Liver (tissue), 9 donors: Measurements from ENCODE around the gene SH2D4B. TPM values are rescaled to one million over a fixed set of nuclear protein-coding genes. Genes with fewer than 3 reads are reported as not detected.

Experiments used
- DNase-seq: peaks from one replicate; pipeline ENCODE4 v3.0.0-alpha.2; 2017; ENCODE audit warnings: low spot score
- H3K27ac ChIP-seq, 2 donors: one replicate each; pipeline ENCODE4 v1.7.0; 2013; ENCODE audit warnings: inconsistent platforms in 2 of 2, low read length in 2 of 2, control low read depth in 1 of 2, low read depth in 1 of 2, mild to moderate bottlenecking in 1 of 2
- H3K27me3 ChIP-seq, 4 donors: one replicate each; pipeline versions ENCODE4 v1.6.1 to v1.7.0; 2013; ENCODE audit warnings: low read length in 3 of 4, inconsistent platforms in 1 of 4, mild to moderate bottlenecking in 1 of 4, moderate library complexity in 1 of 4; ENCODE audit not compliant: control insufficient read depth in 4 of 4, insufficient read depth in 4 of 4
- H3K36me3 ChIP-seq, 4 donors: one replicate each; pipeline versions ENCODE4 v1.6.1 to v1.7.0; 2013; ENCODE audit warnings: low read length in 3 of 4, mild to moderate bottlenecking in 3 of 4, low read depth in 1 of 4, moderate library complexity in 1 of 4; ENCODE audit not compliant: control insufficient read depth in 4 of 4, insufficient read depth in 3 of 4
- H3K4me1 ChIP-seq, 4 donors: one replicate each; pipeline versions ENCODE4 v1.6.1 to v1.7.0; 2013; ENCODE audit warnings: low read length in 3 of 4, mild to moderate bottlenecking in 3 of 4, moderate library complexity in 1 of 4; ENCODE audit not compliant: control insufficient read depth in 4 of 4, insufficient read depth in 4 of 4
- H3K4me3 ChIP-seq, 3 donors: one replicate each; pipeline versions ENCODE4 v1.6.1 to v1.7.0; 2013; ENCODE audit warnings: low read length in 3 of 3, control low read depth in 1 of 3, low read depth in 1 of 3, mild to moderate bottlenecking in 1 of 3
- H3K9ac ChIP-seq, 2 donors: one replicate each; pipeline ENCODE4 v1.7.0; 2013; ENCODE audit warnings: low read length in 2 of 2, mild to moderate bottlenecking in 2 of 2, moderate library complexity in 2 of 2, control low read depth in 1 of 2, low read depth in 1 of 2
- H3K9me3 ChIP-seq, 4 donors: one replicate each; pipeline versions ENCODE4 v1.6.1 to v1.7.0; 2013; ENCODE audit warnings: low read length in 3 of 4; ENCODE audit not compliant: control insufficient read depth in 4 of 4
- ATF3 ChIP-seq: IDR thresholded peaks from 2 replicates; pipeline ENCODE4 v1.6.1; 2016; ENCODE audit warnings: antibody characterized with exemption
- CTCF ChIP-seq: fragments of 150-350 bp; IDR thresholded peaks from 2 replicates; pipeline ENCODE4 v1.5.1; 2017; ENCODE audit warnings: improper control_type of control experiment, low read depth, low read length; ENCODE audit not compliant: missing input control
- EGR1 ChIP-seq, 2 donors: IDR thresholded peaks; 2 replicates each; pipeline ENCODE4 v1.6.1; 2016 to 2018; ENCODE audit warnings: antibody characterized with exemption in 2 of 2, low read depth in 2 of 2
- FOXA1 ChIP-seq: IDR thresholded peaks from 2 replicates; pipeline ENCODE4 v1.6.1; 2016; ENCODE audit warnings: antibody characterized with exemption
- FOXA2 ChIP-seq: IDR thresholded peaks from 2 replicates; pipeline ENCODE4 v1.6.1; 2016; ENCODE audit warnings: antibody characterized with exemption
- GABPA ChIP-seq, 2 donors: IDR thresholded peaks in 1 of 2; conservative IDR thresholded peaks in 1 of 2; 2 replicates each; pipeline ENCODE4 v1.6.1; 2016; ENCODE audit warnings: antibody characterized with exemption in 2 of 2, mild to moderate bottlenecking in 1 of 2, moderate library complexity in 1 of 2
- HNF4A ChIP-seq, 2 donors: conservative IDR thresholded peaks; 2 replicates each; pipeline ENCODE4 v1.6.1; 2016; ENCODE audit warnings: antibody characterized with exemption in 2 of 2, mild to moderate bottlenecking in 2 of 2
- HNF4G ChIP-seq: IDR thresholded peaks from 2 replicates; pipeline ENCODE4 v1.6.1; 2016; ENCODE audit warnings: antibody characterized with exemption
- JUND ChIP-seq, 2 donors: IDR thresholded peaks; 2 replicates each; pipeline ENCODE4 v1.6.1; 2016; ENCODE audit warnings: antibody characterized with exemption in 2 of 2
- MAX ChIP-seq: IDR thresholded peaks from 2 replicates; pipeline ENCODE4 v1.6.1; 2016; ENCODE audit warnings: antibody characterized with exemption
- NR2F2 ChIP-seq: IDR thresholded peaks from 2 replicates; pipeline ENCODE4 v1.6.1; 2016; ENCODE audit warnings: antibody characterized with exemption
- RAD21 ChIP-seq, 2 donors: IDR thresholded peaks; 2 replicates each; pipeline ENCODE4 v1.6.1; 2016; ENCODE audit warnings: antibody characterized with exemption in 2 of 2, mild to moderate bottlenecking in 2 of 2
- REST ChIP-seq: IDR thresholded peaks from 2 replicates; pipeline ENCODE4 v1.6.1; 2016; ENCODE audit warnings: antibody characterized with exemption, mild to moderate bottlenecking
- RXRA ChIP-seq, 2 donors: IDR thresholded peaks; 2 replicates each; pipeline ENCODE4 v1.6.1; 2017 to 2018; ENCODE audit warnings: antibody characterized with exemption in 2 of 2, mild to moderate bottlenecking in 1 of 2
- SP1 ChIP-seq: IDR thresholded peaks from 2 replicates; pipeline ENCODE4 v1.6.1; 2018; ENCODE audit warnings: antibody characterized with exemption, mild to moderate bottlenecking
- TAF1 ChIP-seq: conservative IDR thresholded peaks from 2 replicates; pipeline ENCODE4 v1.6.1; 2016; ENCODE audit warnings: antibody characterized with exemption, mild to moderate bottlenecking
- YY1 ChIP-seq: IDR thresholded peaks from 2 replicates; pipeline ENCODE4 v1.6.1; 2016; ENCODE audit warnings: antibody characterized with exemption, mild to moderate bottlenecking
- ZBTB33 ChIP-seq: IDR thresholded peaks from 2 replicates; pipeline ENCODE4 v1.6.1; 2016; ENCODE audit warnings: antibody characterized with exemption
- WGBS: extraction: QIAGEN DNeasy Blood & Tissue Kit; methylation state at CpG from one replicate; pipeline ENCODE4 v1.1.7; 2013; 5-methylcytosine and 5-hydroxymethylcytosine counted together
- polyA plus RNA-seq, 2 donors: library from polyadenylated mRNA; stranded (reverse) in 1 of 2; unstranded in 1 of 2; fragments of 200-250 nt in 1 of 2; fragments of >200 nt in 1 of 2; fragmentation: Nextera tagmentation in 1 of 2; extraction: Ambion mirVana in 1 of 2; gene quantifications; one replicate each; pipeline versions ENCODE4 v1.2.1 to v1.2.3, GENCODE V29; 2013 to 2015
- total RNA-seq, 2 donors: library from RNA; depleted of rRNA; stranded (reverse); fragments of >200 nt; gene quantifications; one replicate each; pipeline ENCODE4 v1.2.3, GENCODE V29; 2014
- donor health status: healthy.
- donor health status: healthy.
- donor health status: healthy.
- donor health status: healthy.
- donor health status: healthy.

SH2D4B gene
- total and polyA plus RNA-seq, 4 donors = 0.19 TPM; not detected in 3

- Histone ChIP-seq H3K27ac (peak overlapping the region; percentile 82 to 87), H3K9ac (peak overlapping the region in 1 of 2 donors; percentile 1), H3K4me1 (peaks cover 24 to 66% (median 52%) of the 10 kb centered on the region in 4 donors), H3K27me3 (no peaks in the 10 kb centered on the region), H3K4me3 (no peak overlapping the region), H3K36me3 (peaks cover 0 to 2% (median 0%) of the 10 kb centered on the region in 4 donors), H3K9me3 (no peaks in the 10 kb centered on the region)
- TF ChIP-seq JUND (IDR thresholded peaks at IDR 0.05) = no peak
- TF ChIP-seq FOXA2 = no peak
- 62% methylated on average over 8 of the region's 8 CpGs for WGBS
- DNase-seq = no peak
Measured at GRCh38 chr10:80498078-80498832, 39.4 kb upstream of the SH2D4B start.

GRCh38 chr10:80498833-80499741, 38.6 kb upstream of the SH2D4B start:
- peak; percentile 74 for DNase-seq
- no peak overlapping the region for H3K4me3 ChIP-seq
- H3K9ac ChIP-seq = no peak overlapping the region
- H3K9me3 ChIP-seq = no peaks in the 10 kb centered on the region
- H3K36me3 ChIP-seq = no peaks in the 10 kb centered on the region
- TF ChIP-seq EGR1 (IDR thresholded peaks at IDR 0.05; ENCODE audit: low read depth in 2 of 2) = no peak
- TF ChIP-seq JUND (IDR thresholded peaks at IDR 0.05) = peak; percentile 91 to 92
- peak; percentile 89 for TF ChIP-seq ATF3
- no peak for TF ChIP-seq TAF1
- TF ChIP-seq FOXA1 = peak; percentile 7
- TF ChIP-seq NR2F2 = peak; percentile 95
- TF ChIP-seq MAX = peak; percentile 71
- peak; percentile 53 for TF ChIP-seq SP1
- TF ChIP-seq HNF4A (conservative IDR thresholded peaks at IDR 0.05) = peak; percentile 74 to 78
- peak in 1 of 2 donors; percentile 59 for TF ChIP-seq RAD21 (IDR thresholded peaks at IDR 0.05)
- peak; percentile 15 for TF ChIP-seq FOXA2
- TF ChIP-seq GABPA (IDR thresholded peaks at IDR 0.05 in 1 of 2, conservative IDR thresholded peaks at IDR 0.05 in 1 of 2) = no peak
- no peak for TF ChIP-seq HNF4G
- TF ChIP-seq REST = peak; percentile 57
- peak; percentile 62 for TF ChIP-seq YY1
- TF ChIP-seq ZBTB33 = no peak
- peak; percentile 60 to 70 for TF ChIP-seq RXRA (IDR thresholded peaks at IDR 0.05)
- no peak for TF ChIP-seq CTCF
- WGBS = 22% methylated on average over 14 of the region's 14 CpGs
- H3K4me1 ChIP-seq = peaks cover 26 to 64% (median 53%) of the 10 kb centered on the region in 4 donors
- peak overlapping the region; percentile 82 to 87 for H3K27ac ChIP-seq
- no peaks in the 10 kb centered on the region for H3K27me3 ChIP-seq
